GM08714 (cell line): ENCODE data around the gene MS4A8.
"Not testable (repeated sequence)": the region's sequence is repeated elsewhere in the genome, so short reads cannot be mapped to it uniquely, and the experiment has no call there.

ENCODE experiments used
- H3K4me3 ChIP-seq: fragments of 200-500 bp; sonication (Bioruptor generic); 2 replicates; pipeline ENCODE4 v1.5.1; 2014; ENCODE audit warnings: mild to moderate bottlenecking, low read length, inconsistent platforms
- ZNF274 ChIP-seq: IDR thresholded peaks from 2 replicates; pipeline ENCODE4 v1.6.1; 2012; ENCODE audit warnings: mild to moderate bottlenecking, low read depth, low read length

The MS4A8 gene

GRCh38 chr11:60699284-60699691, at the start of gene MS4A8:
TSS of gene MS4A8 (plus strand) at chr11:60699612. CDS start at chr11:60700861, 1,249 bp downstream.
- no peak for TF ChIP-seq ZNF274
- no peak within 1 kb of the TSS for H3K4me3 ChIP-seq

GRCh38 chr11:60657888-60658287, 41.5 kb upstream of the MS4A8 start:
- TF ChIP-seq ZNF274 = no peak
- no peak overlapping the region for H3K4me3 ChIP-seq

- TF ChIP-seq ZNF274 = no peak
- H3K4me3 ChIP-seq = no peak overlapping the region
Measured at GRCh38 chr11:60658409-60658808, 41.0 kb upstream of the MS4A8 start.

GRCh38 chr11:60672255-60672654, 27.2 kb upstream of the MS4A8 start:
- TF ChIP-seq ZNF274 = no peak
- H3K4me3 ChIP-seq = no peak overlapping the region

GRCh38 chr11:60678231-60678630, 21.2 kb upstream of the MS4A8 start:
- not testable (repeated sequence) for H3K4me3 ChIP-seq

- TF ChIP-seq ZNF274 = no peak
- no peak overlapping the region for H3K4me3 ChIP-seq
Measured at GRCh38 chr11:60679879-60680278, 19.5 kb upstream of the MS4A8 start.

- no peak for TF ChIP-seq ZNF274
- H3K4me3 ChIP-seq = no peak overlapping the region
Measured at GRCh38 chr11:60680455-60681119, 18.8 kb upstream of the MS4A8 start.

GRCh38 chr11:60684541-60684848, 14.9 kb upstream of the MS4A8 start:
- H3K4me3 ChIP-seq = not testable (repeated sequence)

GRCh38 chr11:60691661-60692060, 7.8 kb upstream of the MS4A8 start:
- TF ChIP-seq ZNF274 = no peak
- no peak overlapping the region for H3K4me3 ChIP-seq

- TF ChIP-seq ZNF274 = no peak
- no peak overlapping the region for H3K4me3 ChIP-seq
Measured at GRCh38 chr11:60699936-60700335, 524 bp downstream of the MS4A8 start.

- no peak overlapping the region for H3K4me3 ChIP-seq
- TF ChIP-seq ZNF274 = no peak
Measured at GRCh38 chr11:60700689-60701468, 1.5 kb downstream of the MS4A8 start.

GRCh38 chr11:60701469-60701818, 2.0 kb downstream of the MS4A8 start:
- no peak for TF ChIP-seq ZNF274
- no peak overlapping the region for H3K4me3 ChIP-seq

- TF ChIP-seq ZNF274 = no peak
- no peak overlapping the region for H3K4me3 ChIP-seq
Measured at GRCh38 chr11:60703374-60703773, 4.0 kb downstream of the MS4A8 start.

- no peak overlapping the region for H3K4me3 ChIP-seq
Measured at GRCh38 chr11:60705895-60706294, 6.5 kb downstream of the MS4A8 start.

GRCh38 chr11:60706931-60707330, 7.5 kb downstream of the MS4A8 start:
- no peak for TF ChIP-seq ZNF274
- H3K4me3 ChIP-seq = no peak overlapping the region

More at GRCh38 chr11:60705895-60706294, 6.5 kb downstream of the MS4A8 start:
- TF ChIP-seq ZNF274 = no peak

GRCh38 chr11:60710482-60710881, 11.1 kb downstream of the MS4A8 start:
- no peak overlapping the region for H3K4me3 ChIP-seq
- no peak for TF ChIP-seq ZNF274
